Measurements from ENCODE around the gene ABR. TPM values are rescaled to one million over a fixed set of nuclear protein-coding genes. Genes with fewer than 3 reads are reported as not detected.

The ABR gene
- total and polyA plus RNA-seq, 4 donors, result 41.8 to 172 (median 120) TPM

DNA sequence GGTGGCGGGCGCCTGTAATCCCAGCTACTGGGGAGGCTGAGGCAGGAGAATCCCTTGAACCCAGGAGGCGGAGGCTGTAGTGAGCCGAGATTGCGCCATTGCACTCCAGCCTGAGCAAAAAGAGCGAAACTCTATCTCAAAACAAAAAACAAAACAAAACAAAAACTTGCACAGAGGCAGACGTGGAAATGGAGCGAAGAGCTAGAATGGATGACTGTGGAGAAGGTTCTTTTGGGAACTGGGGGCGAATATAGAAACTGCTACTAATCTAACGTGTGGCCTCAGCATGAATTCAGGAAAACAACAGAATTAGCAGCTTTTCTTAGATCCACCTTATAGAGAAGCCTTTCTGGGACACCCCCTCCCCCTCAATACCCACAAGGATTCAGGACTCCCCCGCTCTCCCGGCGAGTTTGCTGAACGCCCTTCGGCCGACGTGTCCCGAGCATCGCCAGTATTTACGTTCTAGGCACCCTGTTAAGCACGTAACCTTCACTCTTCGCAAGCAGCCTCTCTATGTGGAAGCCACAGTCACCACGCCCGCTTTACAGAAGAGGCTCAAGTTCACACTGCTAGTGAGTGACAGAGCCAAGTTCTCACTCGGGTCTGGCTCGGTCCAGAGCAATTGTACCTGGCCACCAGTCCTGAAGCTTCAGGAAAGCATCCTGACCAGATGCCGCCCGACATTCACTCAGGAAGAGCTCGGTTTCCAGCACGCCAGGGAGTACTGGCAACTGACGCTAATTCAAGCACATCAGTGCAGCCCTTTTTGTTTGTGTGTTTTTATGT is 13.3 kb upstream of the ABR start:
- DNase-seq (no peak), ATAC-seq (ENCODE audit: low FRiP score) (no peak)
- Histone ChIP-seq H3K9me3 (ENCODE audit: control insufficient read depth, low read length) (no peaks in the 10 kb centered on the region), H3K4me3 (ENCODE audit: low read length in 2 of 2) (no peak overlapping the region), H3K27me3 (ENCODE audit: control insufficient read depth in 1 of 2, insufficient read depth in 2 of 2, low read length in 1 of 2) (no peaks in the 10 kb centered on the region), H3K36me3 (ENCODE audit: control insufficient read depth in 1 of 2, insufficient read depth in 2 of 2, low read length in 1 of 2) (no peaks in the 10 kb centered on the region), H3K27ac (ENCODE audit: low read depth in 1 of 2, low read length in 2 of 2) (no peak overlapping the region), H3K4me1 (ENCODE audit: control insufficient read depth in 1 of 2, insufficient read depth in 2 of 2, low read length in 2 of 2) (peaks cover 0 to 3% of the 10 kb centered on the region in 2 donors)
- WGBS, 2 donors, result 80 to 82% methylated on average over 31 of the region's 31 CpGs
- intact Hi-C loops (cut with DNase I), result no loop called here

DNA sequence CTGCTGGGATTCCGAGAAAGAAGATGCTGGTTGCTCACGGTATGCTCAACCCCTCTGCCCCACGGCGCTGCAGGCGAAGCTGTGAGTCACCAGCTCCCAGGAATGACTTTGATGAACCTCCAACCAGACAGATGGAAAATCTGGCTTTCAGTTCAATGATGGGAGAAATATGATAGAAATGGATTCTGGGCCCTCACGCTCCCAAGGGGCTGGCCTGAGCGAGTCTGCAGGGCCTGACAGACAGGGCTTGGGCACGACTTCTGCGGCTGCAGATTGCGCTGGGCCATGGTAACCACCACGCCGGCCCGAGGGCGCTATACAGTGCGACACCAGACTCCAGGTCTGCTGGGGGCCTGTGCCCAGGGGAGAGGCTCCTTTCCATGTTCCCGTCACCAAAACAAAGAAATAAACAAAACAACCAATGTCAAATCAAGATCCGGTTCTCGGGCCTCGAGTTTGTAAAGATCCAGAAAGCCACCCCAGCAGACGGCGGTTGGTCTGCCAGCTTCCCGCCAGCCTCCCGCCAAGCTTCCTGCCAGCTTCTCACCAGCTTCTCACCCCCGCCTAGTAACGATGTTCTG is 11.1 kb upstream of the ABR start:
- peaks cover 0 to 3% of the 10 kb centered on the region in 2 donors for H3K4me1 ChIP-seq (ENCODE audit: control insufficient read depth in 1 of 2, insufficient read depth in 2 of 2, low read length in 2 of 2)
- DNase-seq, result no peak
- no peak overlapping the region for H3K4me3 ChIP-seq (ENCODE audit: low read length in 2 of 2)
- WGBS, 2 donors, result 87 to 94% methylated on average over 25 of the region's 25 CpGs
- H3K27me3 ChIP-seq (ENCODE audit: control insufficient read depth in 1 of 2, insufficient read depth in 2 of 2, low read length in 1 of 2), result no peaks in the 10 kb centered on the region
- intact Hi-C loops (cut with DNase I), result no loop called here
- no peaks in the 10 kb centered on the region for H3K9me3 ChIP-seq (ENCODE audit: control insufficient read depth, low read length)
- H3K36me3 ChIP-seq (ENCODE audit: control insufficient read depth in 1 of 2, insufficient read depth in 2 of 2, low read length in 1 of 2), result no peaks in the 10 kb centered on the region
- ATAC-seq (ENCODE audit: low FRiP score), result no peak
- no peak overlapping the region for H3K27ac ChIP-seq (ENCODE audit: low read depth in 1 of 2, low read length in 2 of 2)

DNA sequence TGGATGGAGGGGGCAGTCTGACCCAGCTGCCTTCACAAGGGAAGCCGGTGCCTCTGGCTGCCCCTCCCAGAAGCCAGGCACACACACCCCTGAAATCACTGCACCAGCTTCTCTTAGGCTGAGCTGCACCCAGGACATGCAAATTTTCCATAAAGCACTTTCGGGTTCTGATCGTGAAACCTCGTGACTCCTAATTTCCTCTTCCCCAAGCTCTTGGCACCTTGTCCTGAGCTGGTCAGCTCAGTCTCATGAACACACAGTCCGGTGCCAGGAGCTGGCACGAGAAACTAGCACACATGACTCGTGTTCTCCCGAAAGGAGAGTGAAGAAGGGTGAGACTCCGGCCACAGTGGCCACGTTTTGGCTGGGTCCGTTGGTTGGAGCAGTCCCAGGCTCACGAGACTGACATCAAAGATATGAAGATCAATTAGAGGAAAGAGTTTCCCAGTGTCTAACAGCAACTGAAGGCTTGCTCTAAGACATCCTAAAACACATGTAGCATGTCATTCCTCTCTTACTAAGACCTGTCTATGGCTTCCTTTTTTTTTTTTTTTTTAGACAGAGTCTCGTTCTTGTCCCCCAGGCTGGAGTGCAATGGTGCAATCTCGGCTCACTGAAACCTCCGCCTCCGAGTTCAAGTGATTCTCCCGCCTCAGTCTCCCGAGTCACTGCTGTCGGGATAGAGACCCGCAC is 9.2 kb upstream of the ABR start:
- no peaks in the 10 kb centered on the region for H3K9me3 ChIP-seq (ENCODE audit: control insufficient read depth, low read length)
- intact Hi-C loops (cut with DNase I), result loop anchor here in 1 of 2 donors (5.0 kb wide), 1 partner anchor 67 kb away; no protein-coding TSS in a partner anchor
- 27% methylated on average over 19 to 20 of the region's 20 CpGs for WGBS, 2 donors
- H3K4me3 ChIP-seq (ENCODE audit: low read length in 2 of 2), result no peak overlapping the region
- peak overlapping the region in 1 of 2 donors; percentile 28 for H3K27ac ChIP-seq (ENCODE audit: low read depth in 1 of 2, low read length in 2 of 2)
- H3K4me1 ChIP-seq (ENCODE audit: control insufficient read depth in 1 of 2, insufficient read depth in 2 of 2, low read length in 2 of 2), result peaks cover 0 to 3% of the 10 kb centered on the region in 2 donors
- ATAC-seq (ENCODE audit: low FRiP score) (peak; percentile 88), DNase-seq (peak; percentile 95)
- H3K27me3 ChIP-seq (ENCODE audit: control insufficient read depth in 1 of 2, insufficient read depth in 2 of 2, low read length in 1 of 2), result no peaks in the 10 kb centered on the region
- H3K36me3 ChIP-seq (ENCODE audit: control insufficient read depth in 1 of 2, insufficient read depth in 2 of 2, low read length in 1 of 2), result no peaks in the 10 kb centered on the region

DNA sequence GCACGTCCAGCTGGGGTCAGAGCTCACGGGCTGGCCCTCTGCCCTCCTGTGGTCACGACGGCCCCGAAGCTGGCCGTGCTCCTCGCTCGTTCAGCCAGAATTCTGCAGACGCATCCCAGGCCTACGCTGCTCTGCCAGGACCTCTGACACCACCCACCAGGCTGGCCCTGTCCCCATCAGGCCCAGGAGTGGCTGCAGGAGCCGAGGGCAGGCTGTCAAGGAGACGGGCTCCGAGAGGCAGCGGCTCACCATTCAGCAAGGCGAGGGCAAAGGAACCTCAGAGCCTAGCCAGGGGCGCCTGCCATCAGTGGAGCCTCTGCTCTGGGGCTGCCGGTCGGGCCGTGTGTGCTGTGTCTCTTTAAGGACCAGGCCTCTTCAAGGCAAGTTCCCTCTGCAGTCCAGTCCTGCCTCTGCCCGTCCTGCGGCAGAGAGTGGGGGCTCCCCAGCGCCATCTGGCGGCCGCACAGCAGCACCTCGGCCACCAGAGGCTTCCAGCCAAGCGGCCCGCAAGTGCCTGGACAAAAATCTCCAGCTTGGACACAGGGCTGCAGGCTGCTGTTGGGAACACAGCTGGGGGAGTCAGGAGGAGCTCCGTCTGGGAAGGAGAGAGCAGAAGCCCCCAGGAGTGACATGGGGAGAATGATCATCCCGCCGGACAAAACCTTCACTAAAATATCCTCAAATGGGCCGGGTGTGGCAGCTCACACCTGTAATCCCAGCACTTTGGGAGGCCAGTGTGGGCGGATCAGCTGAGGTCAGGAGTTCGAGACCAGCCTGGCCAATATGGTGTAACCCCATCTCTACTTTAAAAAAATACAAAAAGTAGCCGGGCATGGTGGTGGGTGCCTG is 7.4 kb upstream of the ABR start:
- 12% methylated on average over 34 of the region's 34 CpGs for WGBS, 2 donors
- ATAC-seq (ENCODE audit: low FRiP score), result peak; percentile 95

DNA sequence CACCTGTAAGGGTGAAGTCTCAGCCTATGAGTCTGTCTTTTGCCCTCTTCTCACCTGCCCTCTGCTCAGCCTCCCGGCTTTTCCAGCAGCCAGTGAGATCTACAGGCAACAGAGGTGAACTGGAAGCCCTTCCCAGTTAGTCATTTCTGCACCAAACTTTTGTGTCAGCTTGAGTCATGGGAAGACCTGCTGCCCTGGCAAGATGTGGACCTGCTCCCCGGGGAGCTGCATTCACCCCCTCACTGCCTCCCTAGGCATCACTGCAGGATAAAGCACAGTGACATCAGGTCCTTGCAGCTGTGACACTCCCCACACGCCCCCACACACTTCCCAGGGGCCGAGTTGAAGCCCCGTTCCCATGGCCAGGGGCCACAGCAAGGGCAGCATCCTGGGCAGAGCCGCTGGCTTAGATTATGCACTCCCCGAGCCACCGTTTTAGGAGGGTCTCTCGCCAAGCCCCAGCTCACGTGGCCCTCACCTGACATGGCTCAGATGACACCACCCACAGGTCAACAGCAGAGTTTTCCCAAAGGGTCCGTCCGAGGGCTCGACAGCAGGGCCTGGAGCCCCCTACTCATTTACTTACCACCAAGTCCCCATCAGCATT is 6.5 kb upstream of the ABR start:
- Histone ChIP-seq H3K9me3 (ENCODE audit: control insufficient read depth, low read length) (no peaks in the 10 kb centered on the region), H3K4me1 (ENCODE audit: control insufficient read depth in 1 of 2, insufficient read depth in 2 of 2, low read length in 2 of 2) (peaks cover 0 to 3% of the 10 kb centered on the region in 2 donors), H3K36me3 (ENCODE audit: control insufficient read depth in 1 of 2, insufficient read depth in 2 of 2, low read length in 1 of 2) (no peaks in the 10 kb centered on the region), H3K4me3 (ENCODE audit: low read length in 2 of 2) (no peak overlapping the region), H3K27ac (ENCODE audit: low read depth in 1 of 2, low read length in 2 of 2) (peak overlapping the region in 1 of 2 donors; percentile 22), H3K27me3 (ENCODE audit: control insufficient read depth in 1 of 2, insufficient read depth in 2 of 2, low read length in 1 of 2) (no peaks in the 10 kb centered on the region)
- ATAC-seq (ENCODE audit: low FRiP score), result peak; percentile 1
- intact Hi-C loops (cut with DNase I), result loop anchor here (2.0 to 5.0 kb wide), 2 partner anchors 64 kb away; no protein-coding TSS in a partner anchor
- WGBS, 2 donors, result 47 to 56% methylated on average over 13 of the region's 13 CpGs
- DNase-seq, result peak in 1 of 2 donors; percentile 87

More for the DNA sequence above, 7.4 kb upstream of the ABR start:
- H3K4me3 ChIP-seq (ENCODE audit: low read length in 2 of 2), result no peak overlapping the region
- H3K36me3 ChIP-seq (ENCODE audit: control insufficient read depth in 1 of 2, insufficient read depth in 2 of 2, low read length in 1 of 2), result no peaks in the 10 kb centered on the region
- peak overlapping the region in 1 of 2 donors; percentile 22 for H3K27ac ChIP-seq (ENCODE audit: low read depth in 1 of 2, low read length in 2 of 2)
- peak; percentile 91 to 94 for DNase-seq
- no peaks in the 10 kb centered on the region for H3K27me3 ChIP-seq (ENCODE audit: control insufficient read depth in 1 of 2, insufficient read depth in 2 of 2, low read length in 1 of 2)
- peaks cover 0 to 3% of the 10 kb centered on the region in 2 donors for H3K4me1 ChIP-seq (ENCODE audit: control insufficient read depth in 1 of 2, insufficient read depth in 2 of 2, low read length in 2 of 2)
- no peaks in the 10 kb centered on the region for H3K9me3 ChIP-seq (ENCODE audit: control insufficient read depth, low read length)
- intact Hi-C loops (cut with DNase I), result loop anchor here (2.0 to 5.0 kb wide), 2 partner anchors 64 to 65 kb away; no protein-coding TSS in a partner anchor

DNA sequence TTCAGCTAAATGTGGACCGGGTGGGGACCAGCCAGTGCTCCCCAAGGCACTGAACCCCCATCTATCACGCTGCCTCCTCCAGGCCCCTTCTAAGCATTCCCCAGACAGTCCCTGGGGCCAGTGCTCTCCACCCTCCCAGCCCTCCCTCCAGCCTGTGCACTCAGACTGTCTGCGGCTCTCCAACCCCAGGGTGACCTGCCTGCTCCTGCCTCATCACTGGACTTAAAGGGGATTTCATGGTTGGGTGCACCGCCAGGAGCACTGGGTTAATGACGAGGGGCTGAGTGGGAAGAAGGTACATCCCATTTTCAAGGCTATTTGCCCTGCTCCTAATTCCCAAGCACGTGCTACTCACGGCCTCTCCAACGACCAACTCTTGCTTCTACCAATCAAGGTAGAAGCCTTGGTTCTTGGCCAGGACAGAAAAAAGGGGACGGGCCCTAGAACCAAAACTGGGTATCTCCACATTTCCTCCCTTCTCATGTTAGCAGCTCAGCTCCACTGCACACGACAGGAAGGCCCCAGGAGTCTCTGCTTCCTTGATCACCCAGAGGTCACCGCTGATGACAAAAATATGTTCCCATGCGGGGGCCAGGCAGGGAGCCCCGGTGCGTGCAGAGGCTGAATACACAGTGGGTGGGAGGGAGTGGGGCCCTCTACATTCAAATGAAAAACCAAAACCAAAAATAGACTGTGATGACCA is 3.5 kb upstream of the ABR start:
- Histone ChIP-seq H3K9me3 (ENCODE audit: control insufficient read depth, low read length) (no peaks in the 10 kb centered on the region), H3K4me1 (ENCODE audit: control insufficient read depth in 1 of 2, insufficient read depth in 2 of 2, low read length in 2 of 2) (no peaks in the 10 kb centered on the region), H3K36me3 (ENCODE audit: control insufficient read depth in 1 of 2, insufficient read depth in 2 of 2, low read length in 1 of 2) (no peaks in the 10 kb centered on the region), H3K27me3 (ENCODE audit: control insufficient read depth in 1 of 2, insufficient read depth in 2 of 2, low read length in 1 of 2) (no peaks in the 10 kb centered on the region), H3K4me3 (ENCODE audit: low read length in 2 of 2) (no peak overlapping the region), H3K27ac (ENCODE audit: low read depth in 1 of 2, low read length in 2 of 2) (no peak overlapping the region)
- DNase-seq (no peak), ATAC-seq (ENCODE audit: low FRiP score) (no peak)
- WGBS, 2 donors, result 73 to 83% methylated on average over 14 of the region's 14 CpGs
- intact Hi-C loops (cut with DNase I), result no loop called here

DNA sequence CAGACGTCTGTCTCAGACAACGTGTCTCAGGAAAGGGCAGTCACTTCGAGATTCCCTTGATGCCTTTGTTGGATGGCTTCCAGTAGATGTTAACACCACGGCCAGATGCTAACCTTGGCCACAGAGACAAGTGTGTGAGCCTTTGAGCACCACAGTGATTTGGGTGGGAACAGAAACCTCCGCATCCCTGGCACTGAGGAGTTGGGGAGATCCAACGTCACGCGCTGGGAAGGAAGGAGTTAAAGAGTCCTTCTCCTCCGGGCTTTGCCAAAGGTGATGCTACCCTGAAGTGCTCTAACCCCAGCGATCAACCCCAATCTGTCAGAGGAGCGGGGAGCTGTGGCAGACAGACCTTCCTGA is 3.0 kb upstream of the ABR start:
- intact Hi-C loops (cut with DNase I), result no loop called here
- H3K9me3 ChIP-seq (ENCODE audit: control insufficient read depth, low read length), result no peaks in the 10 kb centered on the region
- no peak for ATAC-seq (ENCODE audit: low FRiP score)
- H3K36me3 ChIP-seq (ENCODE audit: control insufficient read depth in 1 of 2, insufficient read depth in 2 of 2, low read length in 1 of 2), result no peaks in the 10 kb centered on the region
- no peak overlapping the region for H3K4me3 ChIP-seq (ENCODE audit: low read length in 2 of 2)
- H3K4me1 ChIP-seq (ENCODE audit: control insufficient read depth in 1 of 2, insufficient read depth in 2 of 2, low read length in 2 of 2), result no peaks in the 10 kb centered on the region
- DNase-seq, result no peak
- no peak overlapping the region for H3K27ac ChIP-seq (ENCODE audit: low read depth in 1 of 2, low read length in 2 of 2)
- no peaks in the 10 kb centered on the region for H3K27me3 ChIP-seq (ENCODE audit: control insufficient read depth in 1 of 2, insufficient read depth in 2 of 2, low read length in 1 of 2)
- WGBS, 2 donors, result 49 to 54% methylated on average over 11 of the region's 11 CpGs
